AG20443 (cell line): ENCODE results near the gene TMEM31.

Source experiments
- DNase-seq: peaks from one replicate; pipeline ENCODE4 v3.0.0; 2012; ENCODE audit warnings: low spot score, mixed read lengths

TMEM31 gene

GRCh38 chrX:103710609-103711008 is at the start of gene TMEM31:
TMEM31 (plus strand) TSS chrX:103710909; CDS start chrX:103712259, 1,350 bp downstream.
- DNase-seq, result no peak

GRCh38 chrX:103663981-103664762 is 46.5 kb upstream of the TMEM31 start:
- no peak for DNase-seq

- no peak for DNase-seq
These were observed 44.3 kb upstream of the TMEM31 start for GRCh38 chrX:103666202-103667107.

- no peak for DNase-seq
These were observed 41.0 kb upstream of the TMEM31 start for GRCh38 chrX:103669745-103670144.

- no peak for DNase-seq
These were observed 35.9 kb upstream of the TMEM31 start for GRCh38 chrX:103674531-103675454.

- DNase-seq, result peak; percentile 9
These were observed 32.3 kb upstream of the TMEM31 start for GRCh38 chrX:103678199-103678993.

GRCh38 chrX:103681443-103681842 is 29.3 kb upstream of the TMEM31 start:
- DNase-seq, result no peak

GRCh38 chrX:103685396-103685795 is 25.3 kb upstream of the TMEM31 start:
- DNase-seq, result no peak

- DNase-seq, result peak; percentile 79
These were observed 24.3 kb upstream of the TMEM31 start, which contains the start of gene MORF4L2 for GRCh38 chrX:103686199-103687072. MORF4L2 (minus strand) TSS chrX:103686699; CDS start chrX:103677027, 9,672 bp downstream.

- peak; percentile 88 for DNase-seq
These were observed 23.5 kb upstream of the TMEM31 start for GRCh38 chrX:103687073-103687695.

GRCh38 chrX:103687696-103688201 is 23.0 kb upstream of the TMEM31 start:
- DNase-seq, result peak; percentile 41

- DNase-seq, result no peak
These were observed 21.8 kb upstream of the TMEM31 start for GRCh38 chrX:103688946-103689345.

GRCh38 chrX:103691059-103691458 is 19.6 kb upstream of the TMEM31 start:
- DNase-seq, result no peak

- DNase-seq, result no peak
These were observed 13.0 kb upstream of the TMEM31 start for GRCh38 chrX:103697687-103698086.

- no peak for DNase-seq
These were observed 11.5 kb upstream of the TMEM31 start for GRCh38 chrX:103699243-103699642.

GRCh38 chrX:103704863-103705262 is 5.8 kb upstream of the TMEM31 start:
- no peak for DNase-seq

GRCh38 chrX:103716962-103717361 is 6.3 kb downstream of the TMEM31 start:
- peak; percentile 56 for DNase-seq

- DNase-seq, result no peak
These were observed 7.4 kb downstream of the TMEM31 start for GRCh38 chrX:103718120-103718519.

GRCh38 chrX:103722505-103722904 is 11.8 kb downstream of the TMEM31 start:
- peak; percentile 17 for DNase-seq
